HEK293 (cell line): Measurements from ENCODE around the gene FIGN.

Source experiments
- CTCF ChIA-PET: fragments of 350-600 bp; formaldehyde crosslinking; extraction: SDS; loops from one replicate; lab custom pipeline; 2021; ENCODE audit warnings: antibody characterized with exemption; lab: Yijun Ruan, JAX
- POLR2A ChIA-PET: fragments of 300-600 bp; formaldehyde crosslinking; extraction: SDS; loops from one replicate; lab custom pipeline; 2020; ENCODE audit warnings: antibody characterized with exemption, inconsistent platforms; lab: Yijun Ruan, JAX
- H3K27ac ChIP-seq: fragments of 200-500 bp; sonication (Bioruptor generic); 2 replicates; pipeline ENCODE4 v1.5.1; 2014; ENCODE audit warnings: low read depth, low read length, control low read depth, inconsistent platforms; ENCODE audit errors: extremely low read depth
- H3K36me3 ChIP-seq, 2 experiments: fragments of 200-500 bp in 1 of 2; sonication (Bioruptor generic) in 1 of 2; 1 replicate in 1 of 2; 2 replicates in 1 of 2; pipeline ENCODE4 v1.5.1; 2014 to 2017; ENCODE audit warnings: inconsistent platforms in 2 of 2, low read length in 2 of 2; ENCODE audit not compliant: control insufficient read depth in 2 of 2, insufficient read depth in 1 of 2
- H3K4me1 ChIP-seq: fragments of 200-500 bp; sonication (Bioruptor generic); 2 replicates; pipeline ENCODE4 v1.5.1; 2014; ENCODE audit warnings: mild to moderate bottlenecking, low read length, inconsistent platforms; ENCODE audit not compliant: control insufficient read depth, insufficient read depth
- H3K4me3 ChIP-seq: 2 replicates; pipeline ENCODE4 v1.5.1; 2011; ENCODE audit warnings: low read depth, mild to moderate bottlenecking, control low read depth, low read length, moderate library complexity
- H3K9me3 ChIP-seq: fragments of 200-500 bp; sonication (Bioruptor generic); 2 replicates; pipeline ENCODE4 v1.5.1; 2014; ENCODE audit warnings: low read depth, low read length, inconsistent platforms; ENCODE audit not compliant: control insufficient read depth, insufficient read depth
- BCL6B ChIP-seq: fragments of 450-650 bp; formaldehyde crosslinking; IDR thresholded peaks from 2 replicates; pipeline ENCODE4 v1.5.1; 2017; ENCODE audit warnings: missing biosample characterization, missing genetic modification characterization
- FEZF1 ChIP-seq: fragments of 450-650 bp; formaldehyde crosslinking; IDR thresholded peaks from 2 replicates; pipeline ENCODE4 v1.5.1; 2016; ENCODE audit warnings: missing biosample characterization, missing genetic modification characterization
- GLI4 ChIP-seq: fragments of 450-650 bp; formaldehyde crosslinking; IDR thresholded peaks from 2 replicates; pipeline ENCODE4 v1.5.1; 2016; ENCODE audit warnings: missing biosample characterization, missing genetic modification characterization
- HOXD13 ChIP-seq: sonication (generic); formaldehyde crosslinking; IDR thresholded peaks from 2 replicates; pipeline ENCODE4 v1.8.0; 2022; ENCODE audit warnings: missing genetic modification reagents, borderline replicate concordance
- MZF1 ChIP-seq: fragments of 450-650 bp; formaldehyde crosslinking; IDR thresholded peaks from 2 replicates; pipeline ENCODE4 v1.5.1; 2017; ENCODE audit warnings: missing biosample characterization, missing genetic modification characterization, borderline replicate concordance
- OSR2 ChIP-seq: fragments of 450-650 bp; formaldehyde crosslinking; IDR thresholded peaks from 2 replicates; pipeline ENCODE4 v1.5.1; 2016; ENCODE audit warnings: missing biosample characterization, missing genetic modification characterization
- ZNF114 ChIP-seq: fragments of 450-650 bp; formaldehyde crosslinking; IDR thresholded peaks from 2 replicates; pipeline ENCODE4 v1.5.0; 2017; ENCODE audit warnings: missing biosample characterization, missing genetic modification characterization
- ZNF169 ChIP-seq: fragments of 450-650 bp; formaldehyde crosslinking; IDR thresholded peaks from 2 replicates; pipeline ENCODE4 v1.5.1; 2016; ENCODE audit warnings: missing biosample characterization, missing genetic modification characterization
- ZNF335 ChIP-seq: fragments of 450-650 bp; formaldehyde crosslinking; conservative IDR thresholded peaks from 2 replicates; pipeline ENCODE4 v1.5.1; 2016; ENCODE audit warnings: missing biosample characterization, missing genetic modification characterization
- ZNF394 ChIP-seq: fragments of 450-650 bp; formaldehyde crosslinking; IDR thresholded peaks from 2 replicates; pipeline ENCODE4 v1.5.1; 2016; ENCODE audit warnings: missing biosample characterization, missing genetic modification characterization, mild to moderate bottlenecking, moderate library complexity, borderline replicate concordance
- ZNF518A ChIP-seq: fragments of 450-650 bp; formaldehyde crosslinking; conservative IDR thresholded peaks from 2 replicates; pipeline ENCODE4 v1.5.1; 2016; ENCODE audit warnings: low read depth, missing biosample characterization, missing genetic modification characterization
- ZNF610 ChIP-seq: fragments of 450-650 bp; formaldehyde crosslinking; IDR thresholded peaks from 2 replicates; pipeline ENCODE4 v1.5.1; 2016; ENCODE audit warnings: missing biosample characterization, missing genetic modification characterization, borderline replicate concordance
- ZNF785 ChIP-seq: fragments of 450-650 bp; formaldehyde crosslinking; IDR thresholded peaks from 2 replicates; pipeline ENCODE4 v1.5.1; 2016; ENCODE audit warnings: missing biosample characterization, missing genetic modification characterization
- TF ChIP-seq, protein P1 (sequence below): fragments of 450-650 bp; formaldehyde crosslinking; IDR thresholded peaks from 2 replicates; pipeline ENCODE4 v1.5.1; 2016; ENCODE audit warnings: missing biosample characterization, missing genetic modification characterization
- TF ChIP-seq, protein P2 (sequence below): fragments of 450-650 bp; formaldehyde crosslinking; IDR thresholded peaks from 2 replicates; pipeline ENCODE4 v1.5.1; 2017; ENCODE audit warnings: missing biosample characterization, missing genetic modification characterization
- TF ChIP-seq, protein P3 (sequence below): fragments of 450-650 bp; formaldehyde crosslinking; IDR thresholded peaks from 2 replicates; pipeline ENCODE4 v1.5.1; 2016; ENCODE audit warnings: missing biosample characterization, missing genetic modification characterization, borderline replicate concordance
- TF ChIP-seq, protein P4 (sequence below): fragments of 450-650 bp; formaldehyde crosslinking; IDR thresholded peaks from 2 replicates; pipeline ENCODE4 v1.5.1; 2016; ENCODE audit warnings: missing biosample characterization, missing genetic modification characterization

FIGN gene

DNA sequence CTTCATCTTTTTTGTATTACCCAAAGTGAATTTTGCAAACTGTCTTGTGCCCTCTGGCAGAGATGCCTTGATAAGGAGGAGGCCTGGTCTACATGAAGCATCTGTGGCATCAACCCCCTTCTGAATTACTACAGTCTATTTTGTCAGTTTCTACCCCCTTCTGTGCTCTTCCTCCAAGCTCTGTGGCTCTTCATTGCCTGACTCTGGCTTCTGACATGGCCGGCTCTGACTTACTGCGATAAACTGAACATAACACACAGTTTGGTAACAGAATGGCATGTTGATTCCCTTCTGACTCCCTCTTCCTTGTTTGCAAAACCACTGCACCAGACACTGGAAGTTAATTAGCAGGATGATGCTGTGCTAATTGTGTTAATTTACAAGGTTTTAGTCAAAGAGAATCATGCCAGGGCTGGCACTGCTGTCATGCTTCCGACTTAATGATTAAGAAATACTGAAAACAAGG is 122.5 kb downstream of the FIGN start (continued):
- TF ChIP-seq ZNF518A (no peak), ZNF114 (no peak), ZNF335 (tag by site-specific recombination) (no peak), OSR2 (tag by site-specific recombination) (no peak), ZNF169 (tag by site-specific recombination) (no peak), GLI4 (tag by site-specific recombination) (no peak), MZF1 (tag by site-specific recombination) (no peak), ZNF610 (tag by site-specific recombination) (no peak), HOXD13 (CRISPR knock-in tag) (no peak)
- TF ChIP-seq, protein P1, sequence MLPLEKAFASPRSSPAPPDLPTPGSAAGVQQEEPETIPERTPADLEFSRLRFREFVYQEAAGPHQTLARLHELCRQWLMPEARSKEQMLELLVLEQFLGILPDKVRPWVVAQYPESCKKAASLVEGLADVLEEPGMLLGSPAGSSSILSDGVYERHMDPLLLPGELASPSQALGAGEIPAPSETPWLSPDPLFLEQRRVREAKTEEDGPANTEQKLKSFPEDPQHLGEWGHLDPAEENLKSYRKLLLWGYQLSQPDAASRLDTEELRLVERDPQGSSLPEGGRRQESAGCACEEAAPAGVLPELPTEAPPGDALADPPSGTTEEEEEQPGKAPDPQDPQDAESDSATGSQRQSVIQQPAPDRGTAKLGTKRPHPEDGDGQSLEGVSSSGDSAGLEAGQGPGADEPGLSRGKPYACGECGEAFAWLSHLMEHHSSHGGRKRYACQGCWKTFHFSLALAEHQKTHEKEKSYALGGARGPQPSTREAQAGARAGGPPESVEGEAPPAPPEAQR (tag by site-specific recombination): no peak
- TF ChIP-seq, protein P2, sequence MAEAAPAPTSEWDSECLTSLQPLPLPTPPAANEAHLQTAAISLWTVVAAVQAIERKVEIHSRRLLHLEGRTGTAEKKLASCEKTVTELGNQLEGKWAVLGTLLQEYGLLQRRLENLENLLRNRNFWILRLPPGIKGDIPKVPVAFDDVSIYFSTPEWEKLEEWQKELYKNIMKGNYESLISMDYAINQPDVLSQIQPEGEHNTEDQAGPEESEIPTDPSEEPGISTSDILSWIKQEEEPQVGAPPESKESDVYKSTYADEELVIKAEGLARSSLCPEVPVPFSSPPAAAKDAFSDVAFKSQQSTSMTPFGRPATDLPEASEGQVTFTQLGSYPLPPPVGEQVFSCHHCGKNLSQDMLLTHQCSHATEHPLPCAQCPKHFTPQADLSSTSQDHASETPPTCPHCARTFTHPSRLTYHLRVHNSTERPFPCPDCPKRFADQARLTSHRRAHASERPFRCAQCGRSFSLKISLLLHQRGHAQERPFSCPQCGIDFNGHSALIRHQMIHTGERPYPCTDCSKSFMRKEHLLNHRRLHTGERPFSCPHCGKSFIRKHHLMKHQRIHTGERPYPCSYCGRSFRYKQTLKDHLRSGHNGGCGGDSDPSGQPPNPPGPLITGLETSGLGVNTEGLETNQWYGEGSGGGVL (tag by site-specific recombination): no peak
- TF ChIP-seq, protein P3, sequence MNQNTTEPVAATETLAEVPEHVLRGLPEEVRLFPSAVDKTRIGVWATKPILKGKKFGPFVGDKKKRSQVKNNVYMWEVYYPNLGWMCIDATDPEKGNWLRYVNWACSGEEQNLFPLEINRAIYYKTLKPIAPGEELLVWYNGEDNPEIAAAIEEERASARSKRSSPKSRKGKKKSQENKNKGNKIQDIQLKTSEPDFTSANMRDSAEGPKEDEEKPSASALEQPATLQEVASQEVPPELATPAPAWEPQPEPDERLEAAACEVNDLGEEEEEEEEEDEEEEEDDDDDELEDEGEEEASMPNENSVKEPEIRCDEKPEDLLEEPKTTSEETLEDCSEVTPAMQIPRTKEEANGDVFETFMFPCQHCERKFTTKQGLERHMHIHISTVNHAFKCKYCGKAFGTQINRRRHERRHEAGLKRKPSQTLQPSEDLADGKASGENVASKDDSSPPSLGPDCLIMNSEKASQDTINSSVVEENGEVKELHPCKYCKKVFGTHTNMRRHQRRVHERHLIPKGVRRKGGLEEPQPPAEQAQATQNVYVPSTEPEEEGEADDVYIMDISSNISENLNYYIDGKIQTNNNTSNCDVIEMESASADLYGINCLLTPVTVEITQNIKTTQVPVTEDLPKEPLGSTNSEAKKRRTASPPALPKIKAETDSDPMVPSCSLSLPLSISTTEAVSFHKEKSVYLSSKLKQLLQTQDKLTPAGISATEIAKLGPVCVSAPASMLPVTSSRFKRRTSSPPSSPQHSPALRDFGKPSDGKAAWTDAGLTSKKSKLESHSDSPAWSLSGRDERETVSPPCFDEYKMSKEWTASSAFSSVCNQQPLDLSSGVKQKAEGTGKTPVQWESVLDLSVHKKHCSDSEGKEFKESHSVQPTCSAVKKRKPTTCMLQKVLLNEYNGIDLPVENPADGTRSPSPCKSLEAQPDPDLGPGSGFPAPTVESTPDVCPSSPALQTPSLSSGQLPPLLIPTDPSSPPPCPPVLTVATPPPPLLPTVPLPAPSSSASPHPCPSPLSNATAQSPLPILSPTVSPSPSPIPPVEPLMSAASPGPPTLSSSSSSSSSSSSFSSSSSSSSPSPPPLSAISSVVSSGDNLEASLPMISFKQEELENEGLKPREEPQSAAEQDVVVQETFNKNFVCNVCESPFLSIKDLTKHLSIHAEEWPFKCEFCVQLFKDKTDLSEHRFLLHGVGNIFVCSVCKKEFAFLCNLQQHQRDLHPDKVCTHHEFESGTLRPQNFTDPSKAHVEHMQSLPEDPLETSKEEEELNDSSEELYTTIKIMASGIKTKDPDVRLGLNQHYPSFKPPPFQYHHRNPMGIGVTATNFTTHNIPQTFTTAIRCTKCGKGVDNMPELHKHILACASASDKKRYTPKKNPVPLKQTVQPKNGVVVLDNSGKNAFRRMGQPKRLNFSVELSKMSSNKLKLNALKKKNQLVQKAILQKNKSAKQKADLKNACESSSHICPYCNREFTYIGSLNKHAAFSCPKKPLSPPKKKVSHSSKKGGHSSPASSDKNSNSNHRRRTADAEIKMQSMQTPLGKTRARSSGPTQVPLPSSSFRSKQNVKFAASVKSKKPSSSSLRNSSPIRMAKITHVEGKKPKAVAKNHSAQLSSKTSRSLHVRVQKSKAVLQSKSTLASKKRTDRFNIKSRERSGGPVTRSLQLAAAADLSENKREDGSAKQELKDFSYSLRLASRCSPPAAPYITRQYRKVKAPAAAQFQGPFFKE (tag by site-specific recombination): no peak

- POLR2A ChIA-PET: no interaction called here
- Histone ChIP-seq H3K9me3 (no peaks in the 10 kb centered on the region), H3K36me3 (peaks cover 0 to 15% of the 10 kb centered on the region in 2 experiments; a peak in 1 of 3 replicates), H3K27ac (no peak overlapping the region), H3K4me3 (no peak overlapping the region), H3K4me1 (no peaks in the 10 kb centered on the region)
- CTCF ChIA-PET: interaction anchor here (1.0 to 1.3 kb wide), 2 partner anchors 21 to 267 kb away, joined by 3 to 5 read pairs; no protein-coding TSS in a partner anchor
- no peak for TF ChIP-seq ZNF785 (tag by site-specific recombination)
- no peak for TF ChIP-seq ZNF394 (tag by site-specific recombination)
- TF ChIP-seq, protein P4, sequence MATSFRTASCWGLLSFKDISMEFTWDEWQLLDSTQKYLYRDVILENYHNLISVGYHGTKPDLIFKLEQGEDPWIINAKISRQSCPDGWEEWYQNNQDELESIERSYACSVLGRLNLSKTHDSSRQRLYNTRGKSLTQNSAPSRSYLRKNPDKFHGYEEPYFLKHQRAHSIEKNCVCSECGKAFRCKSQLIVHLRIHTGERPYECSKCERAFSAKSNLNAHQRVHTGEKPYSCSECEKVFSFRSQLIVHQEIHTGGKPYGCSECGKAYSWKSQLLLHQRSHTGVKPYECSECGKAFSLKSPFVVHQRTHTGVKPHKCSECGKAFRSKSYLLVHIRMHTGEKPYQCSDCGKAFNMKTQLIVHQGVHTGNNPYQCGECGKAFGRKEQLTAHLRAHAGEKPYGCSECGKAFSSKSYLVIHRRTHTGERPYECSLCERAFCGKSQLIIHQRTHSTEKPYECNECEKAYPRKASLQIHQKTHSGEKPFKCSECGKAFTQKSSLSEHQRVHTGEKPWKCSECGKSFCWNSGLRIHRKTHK (tag by site-specific recombination): no peak
- TF ChIP-seq BCL6B (tag by site-specific recombination): no peak
- no peak for TF ChIP-seq FEZF1 (tag by site-specific recombination)
- TF ChIP-seq, protein P1 (tag by site-specific recombination): no peak
These were observed 123.5 kb downstream of the FIGN start for GRCh38 chr2:163612332-163612731.
